Glomerular endothelial cell (primary cell): Measurements from ENCODE around the gene RAB43. TPM values are rescaled to one million over a fixed set of nuclear protein-coding genes. Genes with fewer than 3 reads are reported as not detected.
"Not testable (repeated sequence)": the region's sequence is repeated elsewhere in the genome, so short reads cannot be mapped to it uniquely, and the experiment has no call there.

Experiments
- DNase-seq: peaks from one replicate; pipeline ENCODE4 v3.0.0-alpha.2; 2011; ENCODE audit warnings: low read depth, low spot score; ENCODE audit errors: extremely low read depth
- total RNA-seq: library from RNA; depleted of rRNA; stranded (reverse); fragments of >200 nt; gene quantifications from 2 replicates; pipeline ENCODE4 v1.2.3, GENCODE V29; 2015

The RAB43 gene
- total RNA-seq, 1 donor from 2014 or later = 35.8 TPM

DNA sequence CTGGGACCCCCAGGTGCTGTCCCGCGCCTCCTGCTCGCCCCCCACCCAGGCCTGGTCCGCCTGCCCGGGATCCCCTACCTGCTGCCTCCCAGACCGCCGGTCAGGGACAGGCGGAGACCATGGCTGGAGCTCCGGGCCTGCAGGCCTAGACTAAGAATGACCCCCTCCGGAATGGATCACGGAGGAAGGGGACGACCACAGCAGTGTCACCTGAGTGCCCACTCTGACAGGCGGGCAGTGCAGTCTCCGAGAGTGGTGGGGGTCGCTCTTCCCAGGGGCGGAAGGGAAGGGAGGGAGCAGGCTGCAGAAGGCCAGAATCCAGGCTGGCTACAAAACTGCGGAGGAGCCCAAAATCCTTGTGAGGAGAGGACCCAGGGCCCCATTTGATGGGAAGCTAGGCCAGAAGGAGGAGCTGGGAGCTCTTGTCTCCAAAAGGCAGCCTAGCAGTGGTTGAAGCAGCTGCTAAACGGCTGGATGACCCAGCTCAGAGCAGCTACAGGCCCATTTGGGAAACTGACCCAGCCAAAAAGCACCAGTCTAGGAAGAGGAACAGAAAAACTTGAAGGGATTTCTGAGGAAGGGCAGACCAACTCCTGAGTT is 908 bp upstream of the RAB43 start:
- no peak for DNase-seq

DNA sequence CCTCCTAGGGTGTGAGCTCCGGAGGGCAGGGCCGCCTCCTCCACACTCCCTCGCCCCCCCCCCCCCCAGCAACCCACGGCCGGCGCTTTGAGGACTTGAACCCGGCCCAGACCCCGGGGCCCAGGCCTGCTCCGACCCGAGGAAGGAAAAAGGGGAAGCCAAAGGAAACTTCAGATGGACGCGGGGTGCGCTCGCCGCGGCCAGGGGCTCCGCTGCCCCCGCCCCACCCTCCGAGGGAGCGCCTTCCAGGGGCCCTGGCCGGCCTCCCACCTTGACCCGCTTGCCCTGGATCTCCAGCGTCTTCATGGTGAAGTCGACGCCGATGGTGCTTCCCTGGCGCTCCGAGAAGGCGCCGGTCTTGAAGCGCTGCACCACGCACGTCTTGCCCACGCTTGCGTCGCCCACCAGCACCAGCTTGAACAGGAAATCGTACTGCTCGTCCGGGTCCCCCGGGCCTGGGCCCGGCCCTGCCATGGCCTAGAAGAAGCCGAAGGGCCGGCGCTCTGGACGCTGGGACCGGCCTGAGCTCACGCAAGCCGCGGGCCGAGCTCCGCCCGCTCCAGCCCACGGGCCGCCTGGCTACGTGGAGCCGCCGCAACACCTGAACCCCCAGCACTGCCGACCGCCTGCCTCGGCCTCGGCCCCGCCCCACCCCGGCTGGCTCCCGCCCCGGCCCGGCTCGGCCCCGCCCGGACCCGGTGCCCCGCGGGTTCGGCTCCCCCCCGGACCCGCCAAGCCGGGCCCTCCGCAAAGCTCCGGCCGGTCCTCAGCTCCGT is 400 bp downstream of the RAB43 start:
- no peak for DNase-seq

DNA sequence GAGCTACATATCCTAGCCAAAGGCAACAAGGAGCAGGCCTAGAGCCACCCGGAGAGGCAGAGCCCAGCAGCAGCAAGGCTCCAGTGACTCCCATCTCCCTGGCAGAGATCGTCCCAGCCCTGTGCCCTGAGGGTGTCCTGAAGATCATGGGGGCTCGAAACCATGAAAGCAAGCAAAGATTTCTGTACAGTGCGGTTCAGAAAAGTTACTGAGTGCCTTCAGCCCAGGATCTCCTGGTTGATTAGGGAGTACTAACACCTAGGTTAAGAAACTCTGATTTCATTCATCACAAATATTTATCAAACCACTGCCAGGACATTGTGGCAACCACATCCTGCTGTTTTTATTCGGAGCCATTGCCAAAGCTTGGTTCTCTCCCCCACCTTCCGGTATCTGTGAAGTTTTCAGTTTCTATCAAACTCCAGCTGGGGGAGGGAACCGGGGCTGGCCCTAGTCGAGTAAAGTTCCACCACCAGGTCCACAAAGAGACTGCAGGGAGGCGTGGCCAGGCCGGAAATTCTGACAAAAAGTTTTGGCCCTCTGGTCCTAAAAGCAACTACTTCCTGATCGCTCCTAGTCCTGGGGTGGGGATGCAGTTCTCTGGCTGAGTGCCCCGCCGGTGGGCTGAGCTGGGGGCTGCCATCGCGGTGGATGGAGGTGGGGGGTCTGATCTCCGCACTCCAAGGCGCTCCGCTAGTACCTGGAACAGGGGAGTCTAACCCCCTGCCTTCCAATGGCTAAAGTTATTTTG is 1.2 kb downstream of the RAB43 start:
- peak; percentile 54 for DNase-seq

DNA sequence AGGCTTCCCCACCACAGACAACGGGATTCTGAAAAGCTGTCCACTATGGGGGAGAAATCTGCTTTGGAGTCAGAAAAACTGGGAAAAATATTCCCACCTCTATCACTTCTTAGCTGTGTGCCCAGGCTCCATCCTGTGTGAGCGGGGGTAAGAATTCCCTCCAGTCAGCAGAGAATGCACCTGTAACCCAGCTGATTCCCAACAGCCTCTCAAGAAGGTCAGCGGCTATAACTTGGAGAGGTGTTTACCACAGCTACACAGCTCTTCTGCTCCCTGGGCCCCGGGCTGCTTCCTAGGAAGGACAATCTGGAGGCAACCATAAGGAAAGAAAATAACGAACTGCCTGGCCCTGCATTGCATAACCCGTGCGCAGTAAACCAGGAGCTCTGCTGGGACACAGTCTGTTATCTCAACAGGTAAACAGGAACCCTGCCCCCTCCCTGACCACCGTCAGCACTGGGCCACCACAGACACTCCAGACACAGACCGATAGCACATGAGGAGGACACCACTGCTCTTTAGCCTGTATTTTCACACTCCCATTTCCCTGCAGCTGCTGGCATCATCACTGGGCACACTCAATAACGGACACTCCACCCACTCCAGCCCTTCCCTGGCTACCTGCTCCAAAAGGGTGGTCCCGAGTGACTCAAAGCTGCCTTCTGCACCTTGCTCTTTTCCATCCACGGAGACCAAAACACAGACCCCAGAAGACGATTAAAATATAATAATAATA is 2.1 kb downstream of the RAB43 start:
- DNase-seq = no peak

DNA sequence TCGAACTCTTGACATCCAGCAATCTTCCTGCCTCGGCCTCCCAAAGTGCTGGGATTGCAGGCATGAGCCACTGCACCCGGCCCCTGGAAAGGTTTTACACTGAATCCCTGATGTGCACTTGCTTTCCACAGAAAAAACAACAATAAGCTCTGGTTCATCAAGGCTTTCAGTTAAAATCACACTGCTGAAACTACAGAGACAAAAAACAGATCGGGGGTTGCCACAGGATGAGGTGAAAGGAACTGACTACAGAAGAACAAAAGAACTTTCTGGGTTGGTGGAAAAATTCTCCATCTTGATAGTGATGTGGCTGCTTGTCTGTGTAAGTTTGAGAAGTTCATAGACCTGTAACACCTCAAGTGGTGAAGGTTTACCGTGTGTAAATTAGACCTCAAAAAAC is 2.9 kb downstream of the RAB43 start:
- no peak for DNase-seq

DNA sequence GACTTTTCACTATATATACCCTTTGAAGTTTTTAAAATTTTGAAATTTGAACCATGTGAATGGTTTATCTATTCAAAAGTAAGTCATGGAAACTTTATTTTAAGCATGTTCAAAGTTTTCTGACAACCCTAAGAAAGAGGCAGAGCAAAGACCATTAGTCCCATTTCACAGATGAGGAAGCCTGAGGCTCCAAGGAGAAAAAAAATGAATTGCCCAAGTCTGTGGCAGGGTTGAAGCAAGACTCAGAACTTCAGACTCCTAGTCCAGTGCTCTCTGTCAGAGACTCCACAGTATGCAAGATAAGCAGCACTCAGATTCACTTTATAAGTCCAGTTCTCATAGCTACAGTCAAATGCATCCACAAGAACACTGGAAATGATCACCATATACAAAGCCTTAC is 4.5 kb downstream of the RAB43 start:
- no peak for DNase-seq

DNA sequence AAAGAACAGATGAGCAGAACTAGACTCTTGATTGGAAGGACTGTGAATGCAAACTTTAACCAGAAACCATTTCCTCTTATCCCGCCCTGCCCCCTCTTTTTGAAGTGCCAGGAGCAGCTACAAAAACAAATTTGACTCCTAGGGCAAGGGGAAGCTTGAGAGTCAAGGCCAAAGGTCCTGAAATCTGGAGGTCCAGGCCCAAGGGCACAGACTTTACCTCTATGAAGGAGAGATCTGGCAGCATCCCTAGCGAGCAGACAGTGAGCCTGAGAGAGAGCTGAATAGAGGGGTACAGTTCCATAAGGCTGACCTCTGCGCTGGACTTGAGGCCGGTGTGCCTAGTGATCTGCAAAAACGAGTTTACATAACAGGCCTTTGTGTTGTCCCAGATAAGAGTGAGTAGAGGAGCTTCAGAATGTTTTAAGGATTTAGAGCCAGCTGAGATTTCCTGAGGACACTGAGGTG is 5.1 kb downstream of the RAB43 start:
- no peak for DNase-seq

DNA sequence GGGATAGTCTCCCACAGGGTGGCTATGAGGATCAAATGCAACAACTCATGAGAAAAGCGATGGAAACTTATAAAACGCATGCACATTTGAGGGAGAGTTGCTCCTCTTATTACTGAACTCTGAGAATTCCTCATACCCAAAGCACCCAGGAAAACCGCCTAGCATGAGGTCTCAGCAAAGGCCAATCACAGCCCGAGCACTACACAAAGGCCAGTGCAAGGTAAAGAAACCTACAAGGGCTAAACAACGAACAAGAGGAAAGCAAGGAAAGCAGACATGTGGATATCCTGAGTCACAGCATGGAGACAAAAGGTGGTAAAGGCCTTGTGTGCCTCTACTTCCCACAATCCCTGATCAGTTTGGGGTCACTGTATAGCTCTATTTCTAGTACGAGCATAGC is 7.1 kb downstream of the RAB43 start:
- no peak for DNase-seq

DNA sequence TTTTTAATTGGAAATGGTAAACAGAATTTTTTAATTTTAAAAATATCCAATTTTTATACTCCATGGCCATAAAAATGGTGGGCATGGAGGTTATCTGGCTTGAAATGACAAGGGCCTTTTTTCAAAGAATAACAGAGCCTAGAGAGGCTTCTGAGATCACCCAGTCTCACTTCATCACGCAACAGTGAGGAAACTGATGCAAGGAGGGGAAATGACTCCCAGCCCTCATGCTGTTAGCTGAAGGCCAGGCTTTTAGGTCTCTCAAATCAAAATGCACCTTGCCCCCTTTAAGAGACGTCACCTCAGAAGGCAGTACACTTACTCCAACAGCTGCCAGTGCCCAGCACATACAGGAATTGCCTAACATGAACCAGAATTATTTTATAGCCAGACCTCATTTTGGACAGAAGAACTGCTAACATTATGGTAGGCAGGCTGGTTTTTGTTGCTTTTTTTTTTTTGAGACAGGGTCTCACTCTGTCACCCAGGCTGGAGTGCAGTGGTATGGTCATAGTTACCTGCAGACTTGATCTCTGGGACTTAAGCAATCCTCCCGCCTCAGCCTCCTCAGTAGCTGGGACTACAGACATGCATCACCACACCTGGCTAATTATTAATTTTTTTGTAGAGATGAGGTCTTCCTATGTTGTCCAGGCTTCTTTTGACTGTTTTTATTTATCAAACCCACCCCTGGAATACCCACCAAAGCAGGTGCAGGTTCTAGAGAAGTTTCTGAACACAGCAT is 9.1 kb downstream of the RAB43 start:
- DNase-seq = no peak

DNA sequence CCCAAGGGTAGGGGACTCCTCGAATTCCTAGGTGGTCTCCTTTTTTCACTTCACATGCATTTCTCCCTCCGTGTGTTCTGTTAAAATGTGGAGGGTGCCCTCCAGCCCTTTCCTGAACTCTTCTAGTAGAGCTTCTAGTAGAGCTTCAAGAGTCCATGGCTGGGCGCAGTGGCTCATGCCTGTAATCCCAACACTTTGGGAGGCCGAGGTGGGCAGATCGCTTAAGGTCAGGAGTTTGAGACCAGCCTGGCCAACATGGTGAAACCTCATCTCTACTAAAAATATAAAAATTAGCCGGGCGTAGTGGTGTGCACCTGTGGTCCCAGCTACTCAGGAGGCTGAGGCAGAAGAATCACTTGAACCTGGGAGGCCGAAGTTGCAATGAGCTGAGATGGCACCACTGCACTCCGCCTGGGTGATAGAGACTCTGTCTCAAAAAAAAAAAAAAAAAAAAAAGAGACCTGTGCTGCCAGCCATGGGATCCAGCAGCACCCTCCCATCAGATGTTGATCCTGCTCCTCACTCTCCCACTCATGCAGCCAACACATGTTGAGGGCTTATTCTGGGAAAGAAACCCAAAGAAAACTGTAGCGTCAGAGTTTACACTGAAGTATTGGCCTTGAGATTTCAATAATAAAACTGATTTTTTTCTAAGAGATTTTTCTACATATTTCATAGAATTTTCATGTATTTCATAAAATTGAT is 10.4 kb downstream of the RAB43 start:
- not testable (repeated sequence) for DNase-seq

DNA sequence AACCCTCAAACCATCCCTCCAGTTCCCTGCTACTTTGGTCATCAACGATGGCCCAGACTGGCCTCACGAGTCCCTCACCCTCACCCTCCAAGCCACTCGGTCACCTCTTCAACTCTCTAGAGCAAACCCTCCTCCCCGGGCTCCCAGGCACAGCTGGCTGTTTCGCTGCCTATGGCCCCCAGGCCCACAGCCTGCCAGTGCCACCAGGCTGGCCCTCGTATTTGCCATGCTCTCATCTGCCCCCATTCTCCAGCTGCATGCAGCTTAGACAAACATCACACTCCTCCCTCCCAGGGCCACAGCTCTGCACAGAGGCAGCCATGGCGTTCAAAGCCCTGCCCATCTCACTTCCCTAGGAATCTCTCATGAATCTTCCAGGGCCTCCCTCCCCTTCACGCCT is 13.8 kb downstream of the RAB43 start:
- no peak for DNase-seq

DNA sequence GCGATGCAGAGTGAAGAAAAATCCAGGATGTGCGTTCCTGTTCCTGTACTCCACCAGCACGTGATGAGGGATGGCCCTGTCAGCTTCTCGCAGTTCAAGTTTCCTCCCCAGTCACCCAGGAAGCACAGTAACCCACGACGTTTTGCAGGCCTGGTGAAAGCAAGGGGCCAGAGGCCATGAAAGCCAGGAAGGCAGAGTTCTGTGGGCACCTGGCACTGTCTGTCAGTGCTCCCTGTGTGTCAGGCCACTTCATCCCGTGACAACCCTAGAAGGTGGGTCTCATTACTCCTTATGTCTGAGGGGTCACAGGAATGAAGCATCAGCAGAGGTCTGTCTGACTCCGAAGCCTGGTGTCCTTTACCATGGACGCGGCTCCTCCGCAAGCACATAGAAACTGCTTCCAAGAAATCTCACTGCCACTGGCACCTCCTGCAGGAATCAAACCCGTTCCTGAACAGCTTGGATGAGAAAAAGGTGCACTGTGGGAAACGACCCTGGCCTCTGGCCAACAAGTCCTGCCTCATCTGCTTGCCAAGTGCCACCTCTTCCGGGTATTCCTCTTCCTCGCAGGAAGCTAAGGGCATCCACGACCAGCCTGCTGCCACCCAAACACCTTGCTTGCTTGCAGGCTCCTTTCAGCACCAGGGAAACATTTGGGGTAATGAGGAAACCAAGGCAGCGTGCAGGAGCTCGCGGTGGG is 14.6 kb downstream of the RAB43 start:
- no peak for DNase-seq

DNA sequence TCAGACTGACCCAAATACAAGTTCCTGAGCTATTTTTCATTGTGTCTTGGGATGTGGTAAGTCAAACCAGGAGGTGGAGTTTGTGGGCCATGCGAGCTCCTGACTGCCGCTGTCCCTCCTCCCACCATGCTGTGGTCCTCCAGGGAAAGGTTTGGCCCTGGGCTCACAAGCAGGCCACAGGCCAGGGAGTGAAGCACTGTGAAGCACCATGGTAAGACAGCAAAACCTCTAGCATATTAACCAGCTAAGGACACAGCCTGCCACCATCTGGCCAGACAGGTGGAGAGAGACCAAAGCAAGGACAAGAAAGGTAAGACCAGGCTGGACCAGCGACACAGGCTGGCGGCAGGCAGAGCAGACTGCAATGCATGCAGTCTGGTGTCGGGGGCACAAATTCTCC is 15.3 kb downstream of the RAB43 start:
- no peak for DNase-seq

DNA sequence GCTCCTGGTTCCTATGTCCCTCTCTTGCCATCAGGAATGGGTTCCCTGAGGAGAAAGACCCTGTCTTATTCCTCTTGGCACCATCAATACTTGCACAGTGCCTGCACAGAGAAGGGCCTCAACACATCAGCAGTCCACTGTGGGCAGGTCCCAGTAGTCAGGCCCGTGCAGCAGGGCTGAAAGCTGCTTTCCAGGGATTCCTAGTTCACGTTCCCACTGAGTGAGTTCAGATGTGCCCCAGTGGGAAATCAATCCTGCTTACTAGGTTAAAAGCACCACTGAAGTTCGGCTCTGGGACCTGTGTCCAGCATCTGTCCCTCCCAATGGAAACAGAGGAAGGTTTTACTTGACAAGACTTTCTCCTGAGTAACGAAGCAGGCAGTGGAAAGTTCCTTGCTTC is 15.7 kb downstream of the RAB43 start:
- DNase-seq = no peak

DNA sequence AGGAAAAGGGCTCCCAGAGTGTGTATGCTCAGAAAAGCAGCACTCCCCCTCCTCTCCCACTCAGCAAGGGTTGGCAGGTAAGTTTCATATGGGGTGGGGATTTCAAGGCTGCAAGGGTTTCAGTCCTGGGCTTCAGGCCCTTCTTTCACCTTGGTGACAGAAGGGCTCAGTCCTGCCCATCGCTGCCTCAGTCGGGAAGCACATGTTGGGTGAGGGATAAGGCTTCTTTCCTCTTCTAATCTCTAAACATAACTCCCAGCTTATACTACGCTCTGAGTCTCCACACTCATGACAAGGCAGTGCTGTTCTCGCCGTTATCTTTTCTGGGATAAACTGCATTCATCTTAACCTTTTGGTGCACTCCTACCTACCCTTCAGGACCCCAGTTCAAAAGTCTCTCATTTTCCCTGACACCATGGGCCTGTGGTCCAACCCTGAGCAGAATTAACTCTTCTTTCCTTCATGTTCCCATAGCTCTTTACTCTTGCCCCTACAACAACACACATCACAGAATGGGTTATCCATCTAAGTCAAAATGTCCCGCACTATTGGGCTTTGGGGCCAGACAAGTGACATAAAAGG is 17.0 kb downstream of the RAB43 start:
- no peak for DNase-seq

DNA sequence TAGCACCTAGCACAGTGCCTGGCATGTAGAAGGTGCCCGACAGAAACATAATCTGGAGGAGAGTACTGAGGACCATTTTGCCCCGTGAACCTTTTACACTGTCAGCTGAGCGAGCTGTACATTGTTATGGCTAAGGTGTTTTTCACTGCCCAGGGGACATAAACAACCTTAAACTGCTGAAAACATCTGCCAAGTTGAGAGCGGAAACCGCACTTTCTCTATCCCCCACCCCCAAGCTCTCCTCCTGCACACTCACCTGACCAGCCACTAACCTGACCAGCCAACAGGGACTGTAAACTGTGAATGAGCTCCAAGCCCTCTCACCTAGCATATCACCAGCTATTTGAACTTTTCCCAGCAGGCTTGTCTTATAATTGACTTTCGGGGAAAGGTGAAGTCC is 17.6 kb downstream of the RAB43 start:
- DNase-seq = no peak

DNA sequence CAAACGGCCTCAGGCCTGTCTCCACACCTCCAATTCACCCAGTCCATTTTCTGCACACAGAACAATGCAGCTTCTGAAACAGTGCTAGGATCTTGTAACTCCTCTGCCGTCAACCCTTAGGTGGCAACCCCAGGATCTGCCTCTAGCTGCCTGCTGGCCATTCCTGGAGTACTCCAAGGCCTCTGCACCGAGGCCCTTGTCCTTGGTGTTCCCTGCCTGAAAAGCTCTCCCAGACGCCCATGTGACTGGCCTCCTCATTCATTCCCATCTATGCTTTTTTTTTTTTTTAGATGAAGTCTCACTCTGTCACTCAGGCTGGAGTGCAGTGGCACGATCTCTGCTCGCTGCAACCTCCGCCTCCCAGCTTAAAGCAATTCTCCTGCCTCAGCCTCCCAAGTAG is 18.3 kb downstream of the RAB43 start:
- DNase-seq = no peak

DNA sequence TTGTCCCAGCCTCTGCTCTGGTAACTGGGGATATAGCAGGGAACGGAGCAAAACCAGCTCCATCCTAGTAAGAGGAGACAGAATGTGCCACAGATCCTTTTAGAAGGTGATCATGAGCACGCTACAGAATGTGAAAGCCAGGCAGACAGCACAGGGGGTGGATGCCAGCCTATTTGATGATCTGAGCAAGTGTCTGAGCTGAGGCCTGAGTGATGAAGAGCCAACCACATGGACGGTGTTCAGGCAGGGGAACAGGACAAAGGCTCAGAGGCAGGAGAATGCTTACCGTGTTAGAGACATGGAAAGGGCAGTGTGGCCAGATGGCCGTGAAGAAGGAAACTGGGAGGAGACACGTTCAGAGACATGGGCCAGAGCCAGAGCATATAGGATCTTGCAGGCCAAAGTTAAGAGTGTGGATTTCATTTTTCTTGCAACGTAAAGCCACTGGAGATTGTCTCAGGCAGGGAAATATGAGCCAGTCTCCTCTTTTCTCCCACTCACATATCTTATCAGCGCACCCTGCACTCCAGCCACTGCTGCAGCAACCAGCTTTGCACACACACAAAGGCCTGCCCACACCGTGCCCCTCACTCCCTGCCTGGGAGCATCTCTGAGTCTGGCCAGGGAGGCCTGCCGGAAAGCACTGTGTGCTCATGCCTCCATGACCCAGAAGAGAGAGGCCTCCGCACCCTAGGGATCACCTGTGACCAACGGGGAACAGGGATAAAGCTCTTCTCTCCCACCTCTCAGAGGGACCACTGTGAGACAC is 20.1 kb downstream of the RAB43 start:
- DNase-seq = no peak
